H1 (cell line): ENCODE measurements around the gene FGF19.

ENCODE experiments used
- ATF3 ChIP-seq: IDR thresholded peaks from 2 replicates; pipeline ENCODE4 v1.6.1; 2011; ENCODE audit warnings: low read depth, mild to moderate bottlenecking, low read length; ENCODE audit not compliant: insufficient read depth
- CTCF ChIP-seq, 3 experiments: IDR thresholded peaks; 1 replicate in 2 of 3; 2 replicates in 1 of 3; pipeline versions ENCODE4 v1.5.1 to v1.6.1; 2011; ENCODE audit warnings: low read length in 3 of 3, mild to moderate bottlenecking in 3 of 3, inconsistent platforms in 2 of 3, low read depth in 1 of 3, moderate library complexity in 1 of 3; ENCODE audit not compliant: insufficient read depth in 1 of 3; ENCODE audit errors: control extremely low read depth in 1 of 3
- EZH2 ChIP-seq: fragments of 200-600 bp; sonication (generic); IDR thresholded peaks from 2 replicates; pipeline ENCODE4 v1.7.1; 2012; ENCODE audit warnings: low read depth, mild to moderate bottlenecking, moderate library complexity, low read length, inconsistent platforms; ENCODE audit not compliant: severe bottlenecking
- MAFK ChIP-seq: IDR thresholded peaks from 2 replicates; pipeline ENCODE4 v1.6.1; 2012; ENCODE audit warnings: low read depth, mild to moderate bottlenecking, improper control_type of control experiment, low read length
- POLR2A ChIP-seq, 2 experiments: IDR thresholded peaks; 1 replicate in 1 of 2; 2 replicates in 1 of 2; pipeline ENCODE4 v1.6.1; 2011; ENCODE audit warnings: low read depth in 2 of 2, low read length in 2 of 2, mild to moderate bottlenecking in 2 of 2; ENCODE audit errors: control extremely low read depth in 1 of 2
- POLR2AphosphoS5 ChIP-seq: IDR thresholded peaks from 2 replicates; pipeline ENCODE4 v1.6.1; 2011; ENCODE audit warnings: low read depth, low read length
- TAF1 ChIP-seq: IDR thresholded peaks from 2 replicates; pipeline ENCODE4 v1.6.1; 2011; ENCODE audit warnings: mild to moderate bottlenecking, low read depth, low read length

- TF ChIP-seq TAF1 (no peak), MAFK (no peak), POLR2A (IDR thresholded peaks at IDR 0.05; ENCODE audit: control extremely low read depth in 1 of 2, low read depth in 2 of 2, low read length in 2 of 2) (no peak), ATF3 (no peak), CTCF (IDR thresholded peaks at IDR 0.05; ENCODE audit: control extremely low read depth in 1 of 3, insufficient read depth in 1 of 3, low read depth in 1 of 3, low read length in 3 of 3) (no peak), EZH2 (no peak), POLR2AphosphoS5 (no peak; the same call in 1 of the 2 replicates)
These were observed 48.1 kb downstream of the FGF19 start for GRCh38 chr11:69655479-69656428.
